ENCODE measurements around the gene ABHD17C.
"Not testable (repeated sequence)": the region's sequence is repeated elsewhere in the genome, so short reads cannot be mapped to it uniquely, and the experiment has no call there.

The ABHD17C gene

GRCh38 chr15:80732818-80733217 lies 37.7 kb downstream of the ABHD17C start:
- no peak for DNase-seq

- no peak for DNase-seq
Measured at GRCh38 chr15:80733460-80733859, 38.4 kb downstream of the ABHD17C start.

- no peak for DNase-seq
Measured at GRCh38 chr15:80735344-80735743, 40.2 kb downstream of the ABHD17C start.

- no peak for DNase-seq
Measured at GRCh38 chr15:80736560-80736959, 41.5 kb downstream of the ABHD17C start.

GRCh38 chr15:80739919-80740318 lies 44.8 kb downstream of the ABHD17C start:
- DNase-seq = no peak

GRCh38 chr15:80742081-80742480 lies 47.0 kb downstream of the ABHD17C start:
- DNase-seq = no peak

- DNase-seq = no peak
Measured at GRCh38 chr15:80743189-80743833, 48.2 kb downstream of the ABHD17C start.

- DNase-seq = no peak
Measured at GRCh38 chr15:80744415-80744814, 49.3 kb downstream of the ABHD17C start.

- no peak for DNase-seq
Measured at GRCh38 chr15:80744826-80745225, 49.7 kb downstream of the ABHD17C start.

GRCh38 chr15:80745888-80746287 lies 50.8 kb downstream of the ABHD17C start:
- DNase-seq = no peak

GRCh38 chr15:80747317-80748053 lies 52.4 kb downstream of the ABHD17C start:
- DNase-seq = no peak

GRCh38 chr15:80749589-80749988 lies 54.5 kb downstream of the ABHD17C start:
- no peak for DNase-seq

GRCh38 chr15:80750575-80750974 lies 55.5 kb downstream of the ABHD17C start:
- no peak for DNase-seq

GRCh38 chr15:80752204-80752603 lies 57.1 kb downstream of the ABHD17C start:
- DNase-seq = no peak

GRCh38 chr15:80753161-80753560 lies 58.1 kb downstream of the ABHD17C start:
- DNase-seq = no peak

- DNase-seq = no peak
Measured at GRCh38 chr15:80754014-80754413, 58.9 kb downstream of the ABHD17C start.

- no peak for DNase-seq
Measured at GRCh38 chr15:80755885-80756284, 60.8 kb downstream of the ABHD17C start.

- no peak for DNase-seq
Measured at GRCh38 chr15:80758130-80758745, 63.1 kb downstream of the ABHD17C start.

- DNase-seq = no peak
Measured at GRCh38 chr15:80760960-80761359, 65.8 kb downstream of the ABHD17C start.

- no peak for DNase-seq
Measured at GRCh38 chr15:80761754-80762153, 66.6 kb downstream of the ABHD17C start.

- not testable (repeated sequence) for DNase-seq
Measured at GRCh38 chr15:80763235-80763634, 68.1 kb downstream of the ABHD17C start.

- DNase-seq = no peak
Measured at GRCh38 chr15:80764535-80764934, 69.4 kb downstream of the ABHD17C start.

- no peak for DNase-seq
Measured at GRCh38 chr15:80766275-80766674, 71.2 kb downstream of the ABHD17C start.

GRCh38 chr15:80768158-80768557 lies 73.0 kb downstream of the ABHD17C start:
- DNase-seq = no peak
